Stimulated activated CD4-positive, alpha-beta T cell treated with anti-CD3 and anti-CD28 coated beads, Interleukin-1b, Interleukin-23, amount 100 ng/mL, for 24 hours (primary cell): Measurements from ENCODE around the gene LKAAEAR1.
A peak's percentile ranks its signal among the peaks of the same experiment; 100 is the strongest.

Experiments used
- DNase-seq, 4 experiments: peaks; one replicate each; pipeline ENCODE4 v3.0.0-alpha.2; 2020; ENCODE audit warnings: low read depth in 4 of 4, low spot score in 1 of 4

LKAAEAR1 gene

DNA sequence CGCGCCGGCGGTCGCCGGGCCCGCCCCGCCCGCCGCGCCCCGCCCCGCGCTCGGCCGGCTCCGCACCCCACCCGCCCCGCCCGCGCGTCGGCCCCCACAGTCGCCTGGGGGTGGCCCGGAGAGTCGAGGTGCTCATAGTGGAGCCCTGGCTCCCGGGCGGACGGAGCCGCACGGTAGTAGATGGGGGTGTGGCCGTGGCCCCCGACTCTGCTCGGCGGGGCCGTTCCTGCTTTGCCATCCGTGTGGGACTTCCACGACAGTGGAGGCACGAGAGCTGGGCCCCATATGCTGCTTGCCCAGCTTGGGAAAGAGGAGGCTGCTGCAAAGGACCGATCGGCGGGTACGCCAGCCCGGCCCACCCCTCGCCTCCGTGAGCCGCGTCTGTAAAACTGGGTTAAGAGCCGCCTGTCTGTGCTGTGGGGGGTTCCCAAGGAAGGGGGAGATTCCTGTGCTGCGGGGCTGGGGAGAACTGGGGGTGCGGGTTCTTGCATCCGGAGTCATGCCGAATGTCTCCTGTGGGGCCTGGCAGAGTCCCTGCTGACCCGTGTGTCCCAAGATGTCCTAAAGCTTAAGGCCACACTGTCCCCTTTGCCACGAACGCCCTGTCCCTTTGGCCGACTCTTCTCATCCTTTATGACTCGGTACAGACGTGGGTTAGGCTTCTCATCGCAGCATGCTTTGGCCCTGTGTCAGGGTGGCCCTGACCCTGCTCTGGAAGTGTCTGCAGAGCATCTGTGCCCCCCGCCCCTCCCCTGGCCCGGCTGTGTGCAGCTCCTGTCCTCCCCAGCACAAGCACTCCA lies 4.0 kb downstream of the LKAAEAR1 start, which contains the start of gene OPRL1:
Gene OPRL1 (plus strand): TSS at position 70 of the 800 bp plus-strand sequence. CDS start 12,639 bp downstream, outside the sequence.
- no peak for DNase-seq

DNA sequence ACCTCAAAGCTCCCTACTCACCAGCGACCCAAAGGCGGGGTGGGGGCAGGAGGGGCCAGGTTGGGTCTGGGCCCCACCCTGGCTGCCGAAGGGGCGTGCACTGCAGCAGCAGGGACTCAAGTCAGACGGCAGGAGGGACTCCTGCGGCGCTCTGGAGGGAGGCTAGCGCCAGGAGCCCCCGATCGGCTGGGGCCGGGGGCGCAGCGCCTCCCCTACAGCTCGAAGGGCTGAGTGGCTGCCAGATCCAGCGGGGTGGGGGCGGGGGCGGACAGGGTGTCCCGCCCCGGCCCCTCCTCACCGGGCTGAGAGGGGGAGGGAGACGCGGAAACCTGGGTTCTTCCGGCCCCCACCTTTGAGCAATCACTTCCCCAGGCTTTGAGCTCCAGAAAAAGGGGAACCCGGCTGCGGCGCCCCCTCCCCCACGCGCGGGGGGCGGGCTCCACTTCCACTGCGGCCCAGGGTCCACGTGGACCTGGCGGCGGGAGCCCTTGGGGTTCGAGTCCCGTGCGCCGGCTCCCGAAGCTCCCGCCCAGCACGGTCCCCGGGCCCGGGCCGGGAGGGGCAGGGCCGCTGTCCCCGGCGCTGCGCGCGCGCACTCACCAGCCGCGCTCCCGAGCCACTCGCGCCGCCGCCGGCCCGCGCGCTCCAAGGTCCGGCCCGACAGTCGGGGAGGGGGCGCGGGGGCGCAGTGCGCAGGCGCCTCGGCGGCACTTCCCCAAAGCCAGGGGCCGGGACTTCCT lies 4.8 kb downstream of the LKAAEAR1 start, which contains the start of gene RGS19:
Gene RGS19 (minus strand): TSS at position 246 of the 740 bp plus-strand sequence. CDS start 2,632 bp downstream, outside the sequence.
- peak in 2 of 4 experiments; percentile 51 to 70 for DNase-seq

DNA sequence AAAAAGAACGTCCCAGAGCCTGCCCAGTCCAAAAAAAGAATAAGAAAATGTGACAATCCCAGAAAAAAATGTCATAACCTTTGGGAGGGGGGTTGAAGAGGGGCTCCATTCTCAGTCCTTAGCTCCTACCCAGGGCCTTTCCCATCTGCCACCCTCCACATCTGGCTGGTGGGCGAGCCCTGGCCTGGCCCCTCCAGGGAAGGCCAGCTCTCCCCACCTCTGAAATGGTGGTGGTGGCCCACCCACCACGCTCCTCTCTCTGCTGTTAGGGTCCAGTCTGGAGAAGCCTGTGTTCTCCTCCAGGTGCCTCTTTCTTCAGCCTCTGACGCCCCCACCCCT lies 5.3 kb downstream of the LKAAEAR1 start:
- DNase-seq = no peak

DNA sequence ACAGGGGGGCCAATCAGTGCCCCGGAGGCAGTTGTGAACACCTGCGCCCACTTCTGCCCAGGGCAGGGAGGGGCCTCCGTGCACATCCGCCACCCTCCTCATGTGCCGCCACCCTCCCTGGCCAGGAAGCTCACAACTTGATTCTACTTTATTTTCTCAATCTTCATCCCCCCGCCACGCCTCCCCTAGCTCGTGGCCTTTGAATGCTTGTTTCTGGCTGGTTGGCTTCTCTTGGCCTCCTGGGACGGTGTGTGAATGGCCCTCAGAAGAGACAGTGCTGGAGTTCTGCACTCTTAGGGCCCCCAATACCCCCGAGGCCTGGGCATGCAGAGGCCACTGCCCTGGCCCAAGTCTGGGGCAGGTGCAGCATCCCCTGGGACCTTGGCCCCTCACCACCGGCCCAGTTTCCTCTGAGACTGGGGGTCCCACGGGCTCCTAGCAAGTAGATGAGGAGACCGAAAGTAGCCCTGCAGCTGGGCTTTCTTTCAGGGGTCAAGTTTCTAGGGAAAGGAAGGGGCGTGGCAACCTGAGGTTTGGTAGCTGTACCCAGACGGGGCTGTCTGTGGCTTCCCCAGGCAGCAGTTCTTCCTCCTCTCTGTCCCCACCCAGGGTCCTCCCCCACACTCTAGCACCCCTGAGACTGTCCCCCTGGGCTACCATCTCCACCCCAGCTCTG lies 6.2 kb downstream of the LKAAEAR1 start:
- DNase-seq = no peak

DNA sequence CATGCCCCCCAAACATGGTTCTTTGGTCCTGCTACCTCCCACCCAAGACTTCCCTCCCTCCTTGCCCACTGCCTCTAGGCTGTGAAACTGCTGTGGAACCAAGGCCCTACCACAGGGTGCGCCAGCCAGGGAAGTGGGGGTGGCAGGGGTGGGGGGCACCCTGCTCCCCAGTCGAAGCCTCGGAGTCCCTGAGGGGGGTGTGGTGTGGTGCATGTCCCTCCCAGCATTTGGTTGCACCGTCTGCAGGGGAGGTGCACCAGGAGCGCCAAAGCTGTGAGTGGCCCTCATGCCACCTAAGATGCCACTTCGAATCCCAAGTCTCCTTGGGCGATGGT lies 6.7 kb downstream of the LKAAEAR1 start:
- DNase-seq = no peak

DNA sequence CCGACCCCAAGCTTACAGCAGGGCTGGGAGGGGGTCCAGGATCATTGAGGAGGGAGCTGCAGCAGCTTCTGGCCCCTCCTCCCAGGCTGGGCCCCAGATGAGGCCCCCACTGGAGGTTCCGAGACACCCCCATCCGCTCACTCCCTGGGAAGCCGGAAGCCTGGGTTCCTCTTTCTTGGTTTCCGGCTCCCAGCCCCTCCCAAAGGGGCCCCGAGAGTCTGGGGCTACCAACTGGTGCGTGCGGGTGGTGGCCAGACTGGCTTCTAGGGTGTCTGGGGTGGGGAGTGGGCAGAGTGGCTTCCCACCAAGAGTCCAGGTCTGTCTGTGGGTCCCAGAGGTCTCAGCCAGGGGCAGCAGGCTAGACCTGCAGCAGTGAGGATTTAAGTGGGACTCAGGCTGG lies 7.1 kb downstream of the LKAAEAR1 start:
- DNase-seq = no peak

DNA sequence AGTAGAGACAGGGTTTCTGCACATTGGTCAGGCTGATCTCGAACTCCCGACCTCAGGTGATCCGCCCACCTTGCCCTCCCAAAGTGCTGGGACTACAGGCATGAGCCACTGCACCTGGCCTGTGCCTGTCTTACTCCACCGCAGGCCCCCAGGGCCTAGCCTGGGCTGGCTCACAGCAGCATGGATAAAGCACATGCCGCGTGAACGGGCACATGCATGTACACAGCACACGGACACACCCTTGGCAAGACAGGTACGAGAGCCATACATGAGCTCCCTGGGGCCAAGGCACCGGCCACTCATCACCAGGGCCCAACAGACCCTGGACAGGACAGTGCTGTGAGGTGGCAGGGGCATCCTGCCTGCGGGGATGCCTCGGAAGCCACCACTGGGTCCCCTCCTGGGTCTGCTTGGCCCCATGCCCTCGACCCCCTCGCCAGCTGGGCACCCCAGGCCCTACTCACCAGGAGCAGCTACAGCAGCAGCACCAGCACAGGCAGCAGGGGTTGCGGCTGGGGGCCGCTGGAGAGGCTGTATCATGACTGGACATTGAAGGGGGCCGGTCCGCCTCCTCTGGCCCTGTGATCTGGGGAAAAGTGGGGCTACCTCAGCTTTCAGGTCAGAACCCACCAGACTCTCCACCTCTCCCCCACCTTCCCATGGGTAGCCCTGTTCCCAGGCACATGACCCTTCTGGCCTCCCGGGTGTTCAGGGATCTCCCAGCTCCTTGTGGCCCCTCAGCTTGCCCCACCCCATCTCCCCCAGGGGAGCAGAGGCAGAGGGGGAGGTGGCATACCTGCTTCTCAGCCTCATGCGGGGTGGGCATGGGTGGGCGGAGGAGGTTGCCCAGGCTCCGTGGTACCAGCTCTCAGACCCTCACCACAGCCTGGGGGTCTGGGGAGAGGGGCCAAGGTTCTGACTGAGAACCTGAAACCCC lies 7.9 kb downstream of the LKAAEAR1 start:
- no peak for DNase-seq

DNA sequence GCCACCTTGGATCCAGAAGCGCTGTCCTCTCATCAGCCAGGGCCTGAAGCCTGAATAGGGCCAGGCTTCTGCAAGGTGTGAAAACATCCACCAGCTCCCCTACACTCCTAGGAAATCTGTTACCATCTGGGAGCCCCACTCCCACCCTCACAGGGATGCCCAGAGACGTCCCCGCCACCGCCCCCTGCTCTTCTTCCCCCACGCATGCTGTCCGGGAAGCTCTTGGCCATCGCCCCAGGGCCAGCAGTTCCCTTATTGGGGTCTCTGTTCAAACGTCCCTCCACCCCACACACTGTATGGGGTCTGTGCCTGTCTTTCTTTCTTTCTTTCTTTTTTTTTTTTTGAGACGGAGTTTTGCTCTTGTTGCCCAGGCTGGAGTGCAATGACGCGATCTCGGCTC lies 8.6 kb downstream of the LKAAEAR1 start:
- DNase-seq = no peak

DNA sequence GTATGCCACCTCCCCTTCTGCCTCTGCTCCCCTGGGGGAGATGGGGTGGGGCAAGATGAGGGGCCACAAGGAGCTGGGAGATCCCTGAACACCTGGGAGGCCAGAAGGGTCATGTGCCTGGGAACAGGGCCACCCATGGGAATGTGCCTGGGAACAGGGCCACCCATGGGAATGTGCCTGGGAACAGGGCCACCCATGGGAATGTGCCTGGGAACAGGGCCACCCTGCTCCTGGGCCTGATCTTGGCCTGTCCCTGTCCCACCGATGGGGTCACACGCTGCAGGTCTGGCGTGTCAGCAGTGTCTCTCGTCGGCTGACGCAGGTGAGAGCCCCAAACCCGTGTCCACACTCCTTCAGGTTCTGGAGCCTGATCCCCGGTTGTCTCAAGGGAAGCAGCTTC lies 9.2 kb downstream of the LKAAEAR1 start:
- no peak for DNase-seq

DNA sequence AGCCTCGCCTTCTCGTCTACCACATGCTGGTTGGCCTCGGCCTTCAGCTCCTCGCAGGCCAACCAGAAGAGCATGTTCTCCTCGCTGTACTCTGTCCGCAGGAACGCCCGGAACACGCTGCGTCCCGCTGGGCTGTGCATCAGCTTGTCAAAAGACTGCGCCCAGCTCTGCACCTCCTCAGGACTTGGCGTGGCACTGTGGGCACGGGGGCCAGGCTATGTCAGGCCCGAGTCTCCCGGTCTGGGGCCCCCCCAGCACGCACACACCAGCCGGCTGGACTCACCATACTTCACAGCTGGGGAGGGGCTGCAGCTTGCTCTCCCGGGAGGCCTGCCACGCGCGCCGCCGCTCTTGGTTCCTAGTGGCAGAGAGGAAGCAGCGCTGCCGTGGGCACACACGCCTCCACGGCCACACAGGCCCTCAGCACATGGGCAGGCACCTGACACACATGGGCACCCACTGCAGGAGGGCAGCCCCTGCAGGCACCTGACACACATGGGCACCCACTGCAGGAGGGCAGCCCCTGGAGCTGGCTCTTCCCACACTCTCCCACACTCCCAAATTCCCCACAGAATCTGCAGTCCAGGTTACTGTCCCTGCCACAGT lies 9.9 kb downstream of the LKAAEAR1 start:
- no peak for DNase-seq

DNA sequence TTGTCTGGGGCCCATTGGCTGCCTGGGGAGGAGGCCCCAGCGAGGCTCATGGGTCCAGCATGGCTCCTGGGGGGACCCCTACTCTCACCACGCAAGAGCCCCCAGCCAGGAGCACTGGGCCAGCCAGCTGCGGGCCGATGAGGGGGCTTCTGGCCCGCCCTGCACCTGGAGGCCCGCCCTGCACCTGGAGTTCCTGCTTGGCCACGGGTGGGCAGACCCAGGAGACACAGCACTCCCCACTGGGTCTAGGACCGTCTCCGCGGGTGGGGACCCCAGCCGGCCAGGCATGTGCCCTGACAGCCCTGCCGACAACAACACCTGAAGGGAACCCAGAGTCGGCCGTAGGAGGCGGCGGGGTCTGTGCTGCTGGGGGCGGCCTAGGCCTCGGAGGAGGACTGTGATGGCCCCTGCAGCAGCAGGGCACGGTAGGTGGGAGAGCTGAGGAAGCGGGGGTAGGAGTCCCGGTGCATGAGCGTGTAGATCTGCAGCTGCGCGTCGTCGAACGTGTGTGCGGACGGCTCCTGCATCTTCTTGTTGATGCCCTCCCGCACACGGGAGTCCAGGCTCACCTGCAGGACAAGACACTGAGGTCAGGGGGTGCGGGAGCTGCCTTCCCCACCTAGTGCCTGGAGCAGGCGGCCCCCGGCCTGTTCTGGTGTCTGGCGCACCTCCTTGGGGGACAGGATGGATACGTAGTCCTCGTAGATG lies 10.6 kb downstream of the LKAAEAR1 start:
- no peak for DNase-seq

DNA sequence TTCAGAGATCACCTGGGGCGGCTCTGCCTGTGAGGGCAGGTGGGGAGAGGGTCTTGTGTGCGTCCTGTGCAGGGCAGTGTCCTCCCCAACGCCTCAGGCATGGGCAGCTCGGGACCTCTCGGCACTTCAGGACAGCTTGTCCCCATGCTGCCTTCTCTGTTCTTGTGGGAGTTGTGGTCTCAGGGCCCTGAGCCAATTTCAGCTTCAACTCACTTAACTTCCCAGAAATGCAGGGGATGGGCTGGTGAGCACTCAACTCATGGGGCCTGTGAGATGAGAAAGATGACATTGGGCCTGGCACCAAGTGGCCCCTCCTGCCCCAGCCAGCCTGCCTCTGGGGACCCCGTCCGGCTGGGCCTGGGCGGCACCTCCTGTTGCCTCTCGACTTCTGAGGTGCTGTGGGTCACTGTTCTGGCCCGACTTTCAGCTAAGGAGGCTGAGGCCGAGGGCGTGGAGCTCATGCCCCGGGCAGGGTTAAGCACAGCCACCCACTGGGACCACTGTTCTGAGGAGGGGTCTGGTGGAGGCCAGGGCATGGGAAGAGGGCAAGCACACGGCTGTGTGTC lies 11.6 kb downstream of the LKAAEAR1 start:
- DNase-seq = no peak

DNA sequence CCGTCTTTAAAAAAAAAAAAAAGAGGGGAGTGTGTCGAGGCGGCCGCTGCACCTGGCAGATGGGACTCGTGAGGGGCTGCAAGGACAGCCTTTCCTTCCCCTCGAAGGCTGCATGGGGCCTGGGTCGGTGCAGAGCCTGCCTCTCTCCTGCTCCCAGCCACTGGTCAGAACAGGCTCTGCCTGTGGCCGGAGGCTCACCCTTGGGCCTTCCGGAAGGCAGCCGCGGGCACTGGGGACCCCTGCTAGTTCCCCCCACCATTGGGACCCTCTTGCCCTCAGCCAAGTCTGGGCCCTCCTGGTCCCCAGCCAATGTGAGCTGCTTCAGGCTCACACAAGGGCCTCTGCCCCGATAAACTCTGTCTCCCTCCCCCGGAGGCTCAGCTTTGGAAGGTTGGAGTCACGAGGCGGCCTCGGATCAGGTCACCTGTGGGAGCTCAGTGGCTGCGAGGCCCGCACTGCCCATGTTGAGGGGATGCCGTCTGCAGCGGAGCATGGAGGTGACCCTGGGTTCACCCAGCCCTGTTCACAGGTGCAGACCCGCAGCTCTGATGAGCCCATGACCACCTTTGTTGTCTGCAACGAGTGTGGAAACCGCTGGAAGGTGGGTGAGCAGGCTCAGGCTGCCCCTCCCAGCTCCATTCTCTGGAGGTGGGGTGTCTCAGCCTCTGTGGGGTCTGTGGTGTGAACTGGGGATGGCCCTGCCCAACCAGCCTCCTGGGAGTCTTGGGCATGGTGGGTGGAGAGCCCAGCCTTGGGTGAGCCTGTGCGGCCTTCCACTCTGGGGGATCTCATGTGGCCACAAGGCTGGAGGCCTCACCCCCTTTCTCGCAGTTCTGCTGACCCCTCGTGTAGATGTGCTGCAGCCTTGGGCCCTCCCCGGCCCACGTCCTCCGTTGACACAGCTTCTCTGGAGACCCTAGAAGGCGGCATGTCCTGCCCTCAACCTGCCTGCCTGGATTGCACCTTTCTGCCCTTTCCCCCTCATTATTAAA lies 12.6 kb downstream of the LKAAEAR1 start:
- no peak for DNase-seq

DNA sequence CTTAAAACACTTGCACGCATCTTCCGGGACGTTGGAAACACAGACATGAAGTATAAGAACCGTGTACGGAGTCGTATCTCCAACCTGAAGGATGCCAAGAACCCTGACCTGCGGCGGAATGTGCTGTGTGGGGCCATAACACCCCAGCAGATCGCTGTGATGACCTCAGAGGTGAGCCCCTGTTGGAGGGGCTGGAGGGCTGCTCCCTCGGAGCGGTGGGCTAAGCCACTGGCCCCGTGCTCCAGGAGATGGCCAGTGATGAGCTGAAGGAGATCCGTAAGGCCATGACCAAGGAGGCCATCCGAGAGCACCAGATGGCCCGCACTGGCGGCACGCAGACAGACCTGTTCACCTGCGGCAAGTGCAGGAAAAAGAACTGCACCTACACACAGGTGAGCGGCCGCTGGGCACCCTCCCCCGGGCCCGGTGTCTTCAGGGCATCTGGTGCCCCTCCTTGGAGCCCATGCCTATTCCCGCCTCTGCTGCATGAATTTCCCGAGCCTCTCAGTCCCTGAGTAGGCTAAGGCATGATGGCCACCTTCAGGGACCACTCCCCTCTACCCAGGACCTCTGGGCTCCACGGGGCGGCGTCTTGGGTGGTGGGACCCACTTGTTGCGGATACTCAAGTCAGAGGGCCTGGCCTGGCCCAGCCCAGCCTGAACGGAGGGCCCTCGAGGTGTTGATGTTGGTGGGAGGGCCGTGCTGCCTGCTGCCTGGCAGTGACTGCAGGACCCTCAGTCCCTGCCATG lies 13.8 kb downstream of the LKAAEAR1 start:
- DNase-seq = no peak

DNA sequence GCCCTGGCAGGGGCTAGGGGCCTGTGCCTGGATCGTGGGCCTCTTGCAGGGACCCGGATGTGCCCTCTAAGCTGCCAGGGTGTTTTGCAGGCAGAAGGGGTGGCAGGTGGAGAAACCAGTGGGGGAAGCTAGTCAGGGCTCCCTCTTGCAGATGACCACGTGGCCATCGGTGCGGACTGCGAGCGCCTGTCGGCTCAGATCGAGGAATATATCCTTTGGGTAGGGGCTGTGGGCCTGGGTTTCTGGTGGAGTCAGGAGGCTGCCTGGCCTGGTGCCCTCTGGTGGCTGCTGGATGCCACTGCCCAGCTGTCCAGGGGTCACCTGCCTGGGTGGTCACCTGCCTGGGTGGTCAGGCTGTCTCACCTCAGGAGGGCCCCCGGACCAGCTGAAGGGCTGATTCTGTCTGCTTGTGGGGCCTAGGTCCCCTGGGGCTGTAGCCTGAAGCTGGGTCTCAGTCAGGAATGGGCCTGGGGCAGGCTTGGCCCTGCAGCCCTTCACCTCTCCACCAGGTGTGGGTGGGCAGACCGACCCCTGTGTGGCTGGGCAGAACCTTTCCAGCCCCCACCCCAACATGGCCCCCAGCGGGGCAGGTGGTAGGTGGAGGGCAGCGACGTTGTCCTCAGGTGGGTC lies 14.5 kb downstream of the LKAAEAR1 start:
- no peak for DNase-seq

DNA sequence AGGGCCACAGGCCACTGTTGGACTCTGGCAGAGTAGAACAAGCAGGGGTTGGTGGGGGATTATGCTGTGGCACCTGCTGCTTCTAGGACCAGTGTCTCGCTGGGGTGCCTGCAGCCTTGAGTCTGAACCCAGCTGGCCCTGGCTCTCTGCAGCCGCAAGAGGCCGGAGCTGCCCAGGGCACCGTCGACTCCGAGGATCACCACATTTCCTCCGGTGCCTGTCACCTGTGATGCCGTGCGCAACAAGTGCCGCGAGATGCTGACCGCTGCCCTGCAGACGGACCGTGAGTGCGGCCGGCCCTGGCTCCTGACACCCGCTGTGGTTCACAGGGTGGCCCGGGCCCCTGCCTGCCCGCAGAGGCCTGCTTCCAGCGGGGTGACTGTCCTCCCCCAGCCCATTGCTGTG lies 15.0 kb downstream of the LKAAEAR1 start:
- no peak for DNase-seq
